Right hindlimb (tissue), 1 donor: ENCODE results near the gene CRYGN.
A peak's percentile ranks its signal among the peaks of the same experiment; 100 is the strongest.

Experiments used
- DNase-seq: peaks from one replicate; pipeline ENCODE4 v3.0.0-alpha.2; 2018

Gene CRYGN, protein sequence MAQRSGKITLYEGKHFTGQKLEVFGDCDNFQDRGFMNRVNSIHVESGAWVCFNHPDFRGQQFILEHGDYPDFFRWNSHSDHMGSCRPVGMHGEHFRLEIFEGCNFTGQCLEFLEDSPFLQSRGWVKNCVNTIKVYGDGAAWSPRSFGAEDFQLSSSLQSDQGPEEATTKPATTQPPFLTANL

DNA sequence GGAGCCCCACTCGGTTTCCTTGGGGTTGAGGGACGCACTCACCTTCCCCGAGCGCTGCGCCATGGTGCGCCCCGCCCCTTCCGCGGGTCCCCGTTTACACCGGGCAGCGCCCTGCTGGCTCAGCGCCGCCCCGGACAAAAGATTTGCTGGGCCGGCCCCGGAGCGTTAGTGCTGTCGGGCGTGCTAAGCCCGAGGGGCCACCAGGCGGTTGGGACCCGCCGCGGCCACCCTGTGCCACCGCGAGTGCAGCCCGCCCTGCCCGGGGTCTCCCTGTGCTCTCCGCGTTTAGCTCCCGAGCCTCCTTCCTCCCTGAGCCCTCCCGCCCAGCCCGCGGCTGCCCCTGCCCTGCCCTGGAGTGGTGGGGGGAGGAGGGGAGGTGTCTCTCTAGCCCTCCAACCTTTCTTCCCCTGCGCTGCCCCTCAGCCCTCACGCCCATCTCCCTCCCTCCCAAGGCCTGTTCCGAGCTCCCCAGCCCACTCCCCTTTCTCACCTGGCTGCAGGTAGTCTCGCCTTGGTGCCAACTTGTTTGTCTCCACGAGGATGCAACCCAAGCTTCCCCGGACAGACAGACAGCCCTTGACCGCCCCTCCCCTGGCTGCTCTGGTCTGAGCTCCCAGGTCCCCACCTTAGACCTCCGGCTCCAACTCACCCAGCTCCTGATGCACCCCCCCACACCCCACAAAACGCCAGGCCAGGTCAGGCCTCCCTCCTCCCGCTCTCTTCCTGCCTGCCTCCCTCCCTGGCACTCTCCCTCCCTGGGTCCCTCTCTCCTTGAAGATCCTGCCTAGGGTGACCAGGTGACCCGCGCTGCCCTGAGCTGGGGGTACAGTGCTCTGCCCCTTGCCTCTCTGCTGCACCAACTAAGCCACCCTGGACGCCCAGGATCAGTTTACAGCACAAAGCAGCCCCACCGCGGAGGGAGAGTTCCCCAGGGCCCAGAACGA, at the start of gene CRYGN:
CRYGN (minus strand) TSS at position 287 of the 944 bp plus-strand sequence; CDS start at position 63, 224 bp downstream.
- DNase-seq: no peak

DNA sequence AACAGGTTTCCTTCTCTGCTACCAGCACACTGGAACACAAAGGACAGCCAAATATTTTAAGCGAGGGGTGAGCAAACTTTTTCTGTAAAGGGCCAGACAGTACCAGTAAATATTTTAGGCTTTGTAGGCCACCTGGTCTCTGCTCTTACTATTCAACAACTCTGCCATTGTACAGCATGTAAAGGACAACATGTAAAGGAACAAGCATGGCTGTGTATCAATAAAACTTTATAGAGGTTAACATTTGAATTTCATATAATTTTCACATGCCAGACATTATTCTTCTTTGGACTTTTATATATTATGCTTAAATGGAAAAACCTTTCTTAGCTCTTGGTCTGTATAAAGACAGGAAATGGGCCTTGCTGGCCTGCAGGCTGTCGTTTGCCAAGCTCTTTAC, 49.6 kb upstream of the CRYGN start:
- no peak for DNase-seq

- DNase-seq: no peak
These were observed 48.2 kb upstream of the CRYGN start for GRCh38 chr7:151488096-151488495.

DNA sequence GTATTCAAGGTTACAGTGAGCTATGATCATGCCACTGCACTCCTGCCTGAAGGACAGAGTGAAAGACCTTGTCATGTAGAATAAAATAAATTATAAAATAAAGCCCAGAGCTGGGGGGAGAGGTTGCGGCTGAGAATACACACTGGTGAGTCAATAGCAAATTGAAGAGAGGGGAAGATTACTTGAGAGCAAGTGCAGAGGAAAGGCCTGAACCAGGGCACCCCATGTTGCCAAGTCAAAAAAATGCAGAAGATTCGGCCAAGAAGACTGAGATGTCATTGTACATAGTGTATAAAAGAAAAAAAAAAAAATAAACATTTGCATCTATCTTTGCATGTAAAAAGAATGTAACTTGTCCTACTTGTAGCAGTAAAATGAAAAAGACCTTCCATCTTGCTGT, 47.3 kb upstream of the CRYGN start:
- no peak for DNase-seq

GRCh38 chr7:151486074-151486473, 46.1 kb upstream of the CRYGN start:
- no peak for DNase-seq

DNA sequence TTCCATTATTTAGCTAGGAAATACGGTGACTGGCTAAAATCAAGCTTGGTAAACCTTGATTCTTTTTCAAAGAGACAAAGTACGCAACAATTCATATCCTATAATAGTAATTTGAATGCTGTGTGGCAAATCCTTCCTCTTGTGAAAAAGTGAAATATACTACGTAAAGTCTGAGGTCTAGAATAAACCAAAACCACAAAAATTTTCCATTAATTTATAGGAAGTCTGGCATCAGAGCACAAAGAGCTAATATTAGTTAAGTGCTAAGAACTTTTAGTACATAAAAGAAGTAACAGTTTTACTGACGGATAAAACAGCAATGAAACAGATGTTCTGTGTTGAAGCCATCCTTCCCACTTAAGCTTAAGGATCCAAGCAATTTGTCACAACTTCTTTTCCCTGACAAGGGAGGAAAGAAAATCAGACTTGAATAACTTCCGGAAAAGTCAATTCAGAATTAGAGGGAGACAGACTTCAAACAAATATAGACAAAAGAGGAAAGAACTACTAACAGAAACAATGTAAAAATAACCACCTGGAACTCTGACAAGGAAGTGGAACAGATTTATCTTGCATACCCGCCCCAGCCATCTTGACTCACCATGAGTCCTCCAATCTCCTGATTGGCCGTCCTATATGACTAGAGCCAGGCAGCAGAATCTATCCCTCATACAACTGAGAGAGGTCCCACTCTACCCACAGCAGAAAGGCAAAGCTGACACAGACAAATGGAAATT, 45.2 kb upstream of the CRYGN start:
- DNase-seq: no peak

GRCh38 chr7:151483711-151483983, 43.7 kb upstream of the CRYGN start:
- no peak for DNase-seq

GRCh38 chr7:151482883-151483710, 43.2 kb upstream of the CRYGN start:
- no peak for DNase-seq

- DNase-seq: no peak
These were observed 41.9 kb upstream of the CRYGN start for GRCh38 chr7:151481650-151482505.

GRCh38 chr7:151477867-151478266, 37.9 kb upstream of the CRYGN start:
- no peak for DNase-seq

DNA sequence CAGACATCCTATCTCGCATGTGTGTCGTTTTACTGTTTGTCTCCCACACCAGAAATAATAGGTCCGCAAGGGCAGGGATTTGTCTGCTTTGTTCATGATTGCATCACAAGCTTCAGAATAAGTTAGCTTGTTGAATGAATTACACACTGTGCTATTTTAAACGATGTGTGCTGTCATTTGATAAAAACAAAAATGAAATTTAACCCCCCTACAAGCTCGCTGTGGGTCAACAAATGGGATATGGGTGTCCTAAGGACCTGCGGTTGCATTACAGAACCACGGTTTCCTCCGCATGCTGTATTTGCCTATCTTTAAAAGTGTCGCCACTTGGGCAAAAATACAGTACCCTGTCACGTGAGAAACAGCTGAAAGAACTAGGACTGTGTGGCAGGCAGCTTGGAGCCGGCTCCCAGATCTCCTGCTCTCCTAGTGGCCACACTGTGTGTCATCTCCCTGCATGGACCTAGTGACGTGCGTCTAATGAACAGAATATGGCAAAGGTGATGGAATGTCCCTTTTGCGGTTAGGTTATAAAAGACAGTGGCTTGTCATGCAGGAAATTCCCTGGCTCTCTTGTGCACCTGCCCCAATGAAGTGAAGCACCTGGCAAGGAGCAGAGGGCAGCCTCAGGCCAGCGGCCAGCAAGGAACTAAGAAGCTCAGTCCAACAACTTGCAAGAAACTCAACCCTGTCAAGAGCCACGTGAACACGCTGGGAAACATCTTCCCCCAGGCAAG, 32.9 kb upstream of the CRYGN start:
- DNase-seq: no peak

- no peak for DNase-seq
These were observed 30.8 kb upstream of the CRYGN start for GRCh38 chr7:151470711-151471110.

DNA sequence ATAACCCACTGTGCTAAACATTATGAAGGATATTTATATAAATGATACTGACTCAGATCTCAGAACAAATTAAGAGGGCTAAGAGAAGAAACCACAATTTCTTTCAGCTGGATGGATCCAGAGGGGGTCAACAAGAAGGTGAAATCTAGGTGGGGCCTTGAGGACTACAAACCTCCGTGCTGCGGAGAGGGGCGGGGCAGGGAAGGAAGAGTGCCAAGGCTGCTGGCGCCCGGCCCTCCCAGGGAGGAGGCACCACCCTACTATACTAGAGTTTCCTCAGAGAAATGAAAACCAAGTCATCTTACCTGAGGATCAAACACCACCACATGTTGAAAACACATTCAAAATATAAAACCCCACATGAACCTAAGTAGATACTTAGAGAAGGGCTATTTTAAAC, 29.3 kb upstream of the CRYGN start:
- no peak for DNase-seq

DNA sequence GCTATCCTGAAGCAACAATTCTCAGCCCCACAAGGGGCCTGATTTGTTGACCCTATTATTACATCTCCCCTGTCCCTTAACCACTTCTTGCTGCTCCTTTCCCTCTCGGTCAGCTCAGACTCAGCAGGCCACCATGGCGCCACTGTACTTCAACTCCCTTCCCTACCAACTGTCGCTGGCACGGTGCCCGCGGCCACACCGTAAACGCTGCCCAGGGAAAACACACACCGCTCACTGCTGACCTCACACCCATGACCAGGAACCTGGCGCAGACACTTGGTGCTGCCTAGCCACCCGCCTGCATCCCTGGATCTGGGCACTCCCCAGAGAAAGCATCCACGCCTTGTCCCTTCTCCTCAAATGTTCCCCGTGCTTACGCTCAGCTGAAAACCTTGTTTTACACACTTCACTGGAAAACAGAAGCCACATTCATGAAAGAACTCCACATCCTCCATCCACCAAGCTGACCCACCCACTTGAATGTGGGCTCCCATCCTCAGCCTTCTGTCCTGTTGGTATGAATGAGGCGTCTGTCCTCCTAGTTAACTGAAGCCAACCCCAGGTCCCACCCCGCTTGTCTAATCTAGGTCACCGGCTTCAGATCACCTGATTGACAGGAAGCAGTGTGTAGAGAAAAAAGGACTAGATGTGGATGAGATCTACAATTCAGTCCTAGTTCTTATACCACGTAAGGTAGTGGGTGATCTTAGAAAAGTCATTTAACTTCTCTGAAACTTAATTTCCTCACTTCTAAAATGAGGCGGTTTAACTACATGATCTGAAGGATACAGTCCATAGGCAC, 28.5 kb upstream of the CRYGN start:
- DNase-seq: peak; percentile 49

GRCh38 chr7:151465169-151465568, 25.2 kb upstream of the CRYGN start:
- no peak for DNase-seq

- no peak for DNase-seq
These were observed 22.4 kb upstream of the CRYGN start for GRCh38 chr7:151462306-151462779.

DNA sequence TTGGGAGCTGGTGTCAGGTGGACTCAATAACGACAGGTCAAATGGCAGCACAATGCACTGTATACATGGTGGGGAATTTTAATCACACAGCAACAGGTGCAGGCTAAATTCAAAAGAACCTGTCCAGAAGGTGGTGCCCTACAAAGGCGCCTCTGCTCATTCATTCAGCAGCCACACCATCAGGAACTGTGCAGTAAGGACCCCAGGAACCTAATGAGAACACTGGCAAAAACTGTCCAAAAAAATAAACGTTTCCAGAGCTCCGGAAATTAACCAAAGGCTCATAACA, 21.9 kb upstream of the CRYGN start:
- no peak for DNase-seq

DNA sequence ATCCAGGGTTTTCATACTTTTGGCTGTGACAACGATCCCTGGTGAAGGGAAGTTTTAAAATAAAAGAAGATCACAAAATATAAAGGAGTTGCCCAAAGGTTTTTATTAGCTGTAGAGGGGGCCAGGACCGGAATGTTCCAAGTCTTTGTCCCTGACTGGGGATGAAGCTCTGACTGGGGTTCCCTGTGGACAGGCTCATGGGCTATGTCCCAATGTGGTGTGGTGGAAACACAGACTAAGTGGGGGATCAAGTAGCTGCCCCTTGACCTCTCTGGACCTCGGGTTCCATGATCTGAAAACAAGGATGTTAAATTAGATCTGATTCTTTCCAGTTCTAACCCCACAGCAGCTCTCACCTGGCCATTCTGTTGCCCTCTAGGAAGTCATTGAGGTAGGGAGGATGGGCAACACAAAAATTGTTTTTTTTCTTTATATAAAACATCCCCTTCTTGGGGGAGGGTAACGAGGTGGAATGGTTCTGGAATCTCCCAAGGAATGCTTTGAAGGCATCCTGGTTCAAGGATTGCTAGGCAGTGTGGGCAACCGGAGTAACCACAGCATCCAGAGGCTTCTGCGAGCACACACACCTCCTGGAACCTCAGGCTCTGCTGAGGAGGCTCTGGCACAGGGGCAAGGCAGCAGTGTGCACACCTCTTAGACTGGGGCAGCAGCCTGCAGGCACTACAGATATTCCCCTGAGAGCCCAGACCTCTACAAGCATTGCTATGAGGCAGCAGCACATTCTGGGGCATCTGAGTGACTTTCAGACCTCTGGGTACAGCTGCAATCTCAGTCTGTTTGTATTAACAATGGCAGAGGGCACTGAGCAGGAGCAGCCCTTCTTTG, 21.4 kb upstream of the CRYGN start:
- no peak for DNase-seq

DNA sequence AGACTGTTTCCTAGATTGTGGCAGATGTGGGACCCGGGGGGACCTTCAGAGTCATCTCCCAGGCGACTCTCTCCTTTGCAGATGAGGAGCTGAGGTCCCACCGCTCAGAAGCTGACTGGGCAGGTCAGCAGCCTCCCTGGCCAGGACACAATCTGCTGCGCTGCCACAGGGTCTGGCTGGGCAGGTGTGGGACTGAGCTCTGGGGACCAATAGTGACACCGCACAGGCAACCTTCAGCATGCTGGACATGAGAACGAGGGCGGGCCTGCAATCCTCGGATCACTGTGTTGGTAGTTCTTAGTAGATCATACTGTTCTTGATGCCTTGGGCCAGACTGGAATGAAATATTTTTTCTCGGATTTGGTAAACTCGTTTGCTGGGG, 20.5 kb upstream of the CRYGN start:
- DNase-seq: no peak
